GM21528 (cell line): ENCODE results near the gene GALNT10.

ENCODE experiments used
- ATAC-seq: cut with Tn5 transposase; IDR thresholded peaks from one replicate; pipeline ENCODE4 v1.9.1; 2021; ENCODE audit warnings: mild to moderate bottlenecking, moderate library complexity; ENCODE audit not compliant: unreplicated experiment, low FRiP score

The GALNT10 gene

GRCh38 chr5:154421868-154422267 is 231.3 kb downstream of the GALNT10 start:
- ATAC-seq, result no peak

GRCh38 chr5:154422298-154422697 is 231.8 kb downstream of the GALNT10 start:
- no peak for ATAC-seq

GRCh38 chr5:154428208-154428607 is 237.7 kb downstream of the GALNT10 start:
- no peak for ATAC-seq

GRCh38 chr5:154429341-154429740 is 238.8 kb downstream of the GALNT10 start:
- ATAC-seq, result no peak

- no peak for ATAC-seq
These were observed 239.9 kb downstream of the GALNT10 start for GRCh38 chr5:154430466-154430865.

- no peak for ATAC-seq
These were observed 240.6 kb downstream of the GALNT10 start for GRCh38 chr5:154430961-154431630.

- no peak for ATAC-seq
These were observed 244.7 kb downstream of the GALNT10 start for GRCh38 chr5:154435226-154435625.

- no peak for ATAC-seq
These were observed 246.9 kb downstream of the GALNT10 start for GRCh38 chr5:154437281-154437965.

GRCh38 chr5:154440540-154440939 is 250.0 kb downstream of the GALNT10 start:
- ATAC-seq, result no peak

GRCh38 chr5:154442801-154443200 is 252.3 kb downstream of the GALNT10 start:
- no peak for ATAC-seq

- peak; percentile 5 for ATAC-seq
These were observed 254.3 kb downstream of the GALNT10 start for GRCh38 chr5:154444556-154445421.

- peak; percentile 92 for ATAC-seq
These were observed 255.1 kb downstream of the GALNT10 start, which contains the start of gene SAP30L for GRCh38 chr5:154445422-154446194. Gene SAP30L (plus strand): TSS chr5:154445997. CDS start chr5:154446605, 608 bp downstream.

- peak; percentile 26 for ATAC-seq
These were observed 255.9 kb downstream of the GALNT10 start for GRCh38 chr5:154446195-154447088.

- no peak for ATAC-seq
These were observed 256.7 kb downstream of the GALNT10 start for GRCh38 chr5:154447089-154447725.

- no peak for ATAC-seq
These were observed 259.3 kb downstream of the GALNT10 start for GRCh38 chr5:154449786-154450185.

GRCh38 chr5:154451957-154452356 is 261.4 kb downstream of the GALNT10 start:
- no peak for ATAC-seq

GRCh38 chr5:154455585-154455984 is 265.1 kb downstream of the GALNT10 start:
- ATAC-seq, result no peak

GRCh38 chr5:154456540-154456939 is 266.0 kb downstream of the GALNT10 start:
- no peak for ATAC-seq

- no peak for ATAC-seq
These were observed 268.5 kb downstream of the GALNT10 start for GRCh38 chr5:154459015-154459414.
